HG03097 (cell line): Measurements from ENCODE around the gene CNTFR.
"Not testable (repeated sequence)": the region's sequence is repeated elsewhere in the genome, so short reads cannot be mapped to it uniquely, and the experiment has no call there.

ENCODE experiments used
- ATAC-seq: cut with Tn5 transposase; IDR thresholded peaks from one replicate; pipeline ENCODE4 v1.9.1; 2021; ENCODE audit not compliant: unreplicated experiment, low FRiP score

CNTFR gene

GRCh38 chr9:34589636-34590380 is at the start of gene CNTFR:
TSS of gene CNTFR (minus strand) at chr9:34589724. CDS start at chr9:34568981, 20,743 bp downstream.
- ATAC-seq = no peak

- not testable (repeated sequence) for ATAC-seq
These were observed 49.8 kb upstream of the CNTFR start for GRCh38 chr9:34639322-34639721.

GRCh38 chr9:34638138-34638445 is 48.6 kb upstream of the CNTFR start:
- no peak for ATAC-seq

- ATAC-seq = peak; percentile 85
These were observed 48.0 kb upstream of the CNTFR start, which contains the start of gene SIGMAR1 for GRCh38 chr9:34637356-34638137. TSS of gene SIGMAR1 (minus strand) at chr9:34637787. CDS start at chr9:34637697, 90 bp downstream.

GRCh38 chr9:34636791-34637355 is 47.3 kb upstream of the CNTFR start:
- ATAC-seq = no peak

GRCh38 chr9:34635556-34635955 is 46.0 kb upstream of the CNTFR start:
- no peak for ATAC-seq

- ATAC-seq = no peak
These were observed 45.2 kb upstream of the CNTFR start for GRCh38 chr9:34634551-34635248.

GRCh38 chr9:34633851-34634550 is 44.5 kb upstream of the CNTFR start:
- no peak for ATAC-seq

GRCh38 chr9:34633166-34633565 is 43.6 kb upstream of the CNTFR start:
- no peak for ATAC-seq

- no peak for ATAC-seq
These were observed 41.1 kb upstream of the CNTFR start for GRCh38 chr9:34630402-34631154.

- no peak for ATAC-seq
These were observed 39.9 kb upstream of the CNTFR start for GRCh38 chr9:34629491-34629808.

GRCh38 chr9:34628656-34629490 is 39.3 kb upstream of the CNTFR start, which contains the start of gene ARID3C:
TSS of gene ARID3C (minus strand) at chr9:34629066. CDS start at chr9:34628014, 1,052 bp downstream.
- ATAC-seq = no peak

GRCh38 chr9:34627716-34628655 is 38.5 kb upstream of the CNTFR start:
- no peak for ATAC-seq

GRCh38 chr9:34625186-34625486 is 35.6 kb upstream of the CNTFR start:
- ATAC-seq = no peak

GRCh38 chr9:34624475-34625185 is 35.1 kb upstream of the CNTFR start:
- no peak for ATAC-seq

GRCh38 chr9:34623374-34624235 is 34.1 kb upstream of the CNTFR start:
- ATAC-seq = no peak
